Prostate gland (tissue), 2 donors: ENCODE data around the gene RNF103.

Experiments used
- CTCF ChIP-seq, 4 experiments: fragments of 200-600 bp in 2 of 4; fragments of 450-650 bp in 2 of 4; sonication (generic) in 2 of 4; IDR thresholded peaks; 1 replicate in 3 of 4; 2 replicates in 1 of 4; pipeline ENCODE4 v1.5.1; 2016 to 2019; ENCODE audit warnings: antibody characterized with exemption in 4 of 4, mild to moderate bottlenecking in 2 of 4, moderate library complexity in 2 of 4
- POLR2A ChIP-seq: fragments of 450-650 bp; IDR thresholded peaks from one replicate; pipeline ENCODE4 v1.6.1; 2016; ENCODE audit warnings: antibody characterized with exemption, mild to moderate bottlenecking
- POLR2AphosphoS5 ChIP-seq: sonication (generic); formaldehyde crosslinking; IDR thresholded peaks from one replicate; pipeline ENCODE4 v1.6.1; 2017; ENCODE audit warnings: antibody characterized with exemption

- no peak for TF ChIP-seq POLR2A
- no peak for TF ChIP-seq CTCF (IDR thresholded peaks at IDR 0.05)
- TF ChIP-seq POLR2AphosphoS5 = no peak
These were observed 23.2 kb upstream of the RNF103 start for GRCh38 chr2:86646865-86647264.
